ENCODE data around the gene FGG. TPM values are rescaled to one million over a fixed set of nuclear protein-coding genes. Genes with fewer than 3 reads are reported as not detected.

Gene FGG
- total RNA-seq, 1 experiment from 2014 or later = not detected

- Histone ChIP-seq H3K9me3 (ENCODE audit: low read length) (no peaks in the 10 kb centered on the region), H4K20me1 (ENCODE audit: insufficient read depth, low read depth, low read length) (no peaks in the 10 kb centered on the region), H3K4me3 (ENCODE audit: low read length) (no peak within 1 kb of the TSS), H2AFZ (ENCODE audit: low read length) (no peak within 1 kb of the TSS), H3K9me2 (replicated peaks; ENCODE audit: insufficient read depth, low read length) (no peaks in the 10 kb centered on the region), H3K4me1 (ENCODE audit: low read length) (no peaks in the 10 kb centered on the region), H3K36me3 (ENCODE audit: insufficient read depth, low read length) (no peaks in the 10 kb centered on the region), H3K4me2 (ENCODE audit: low read depth, low read length, poor library complexity, severe bottlenecking) (no peak within 1 kb of the TSS), H3K9ac (ENCODE audit: low read length) (no peak within 1 kb of the TSS), H3K79me2 (ENCODE audit: low read length) (no peaks in the 10 kb centered on the region), H3K27ac (ENCODE audit: low read length) (no peak within 1 kb of the TSS), H3K27me3 (ENCODE audit: low read length) (no peaks in the 10 kb centered on the region)
- DNase-seq = no peak
These were observed 49.7 kb downstream of the FGG start, which contains the start of gene FGB for GRCh38 chr4:154562697-154563254. Gene FGB, plus strand, starts transcription at chr4:154563011. Its CDS starts 8 bp downstream, at chr4:154563019.

GRCh38 chr4:154560824-154561231, 51.6 kb downstream of the FGG start:
- H3K79me2 ChIP-seq (ENCODE audit: low read length) = no peaks in the 10 kb centered on the region
- H3K27ac ChIP-seq (ENCODE audit: low read length) = no peak overlapping the region
- H3K36me3 ChIP-seq (ENCODE audit: insufficient read depth, low read length) = no peaks in the 10 kb centered on the region
- no peaks in the 10 kb centered on the region for H3K4me1 ChIP-seq (ENCODE audit: low read length)
- no peak overlapping the region for H3K9ac ChIP-seq (ENCODE audit: low read length)
- H2AFZ ChIP-seq (ENCODE audit: low read length) = no peak overlapping the region
- no peak for DNase-seq
- no peaks in the 10 kb centered on the region for H3K9me2 ChIP-seq (replicated peaks; ENCODE audit: insufficient read depth, low read length)
- H3K4me3 ChIP-seq (ENCODE audit: low read length) = no peak overlapping the region
- H4K20me1 ChIP-seq (ENCODE audit: insufficient read depth, low read depth, low read length) = no peaks in the 10 kb centered on the region
- H3K4me2 ChIP-seq (ENCODE audit: low read depth, low read length, poor library complexity, severe bottlenecking) = no peak overlapping the region
- H3K27me3 ChIP-seq (ENCODE audit: low read length) = no peaks in the 10 kb centered on the region
- H3K9me3 ChIP-seq (ENCODE audit: low read length) = no peaks in the 10 kb centered on the region

DNA sequence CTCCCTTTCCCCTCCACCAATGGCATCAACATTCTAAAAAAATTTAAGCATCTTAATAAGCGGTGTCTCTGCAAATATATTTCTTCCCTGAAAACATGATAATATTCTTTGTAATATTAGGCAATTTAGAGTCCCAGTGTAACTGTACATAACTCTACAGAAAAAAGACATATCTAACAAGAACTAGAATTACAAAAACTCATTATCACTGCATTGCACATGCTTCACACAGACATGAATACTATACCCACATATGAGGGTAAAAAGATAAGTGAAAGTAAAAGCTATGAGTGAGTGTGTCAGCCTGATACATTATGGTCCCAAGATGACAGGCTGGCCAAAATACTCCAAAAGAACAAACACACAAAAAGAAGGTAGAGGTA, 52.0 kb downstream of the FGG start:
- no peak overlapping the region for H3K4me3 ChIP-seq (ENCODE audit: low read length)
- H3K36me3 ChIP-seq (ENCODE audit: insufficient read depth, low read length) = no peaks in the 10 kb centered on the region
- no peak overlapping the region for H3K9ac ChIP-seq (ENCODE audit: low read length)
- H3K9me2 ChIP-seq (replicated peaks; ENCODE audit: insufficient read depth, low read length) = no peaks in the 10 kb centered on the region
- no peaks in the 10 kb centered on the region for H3K79me2 ChIP-seq (ENCODE audit: low read length)
- no peak overlapping the region for H2AFZ ChIP-seq (ENCODE audit: low read length)
- H3K27me3 ChIP-seq (ENCODE audit: low read length) = no peaks in the 10 kb centered on the region
- no peak overlapping the region for H3K4me2 ChIP-seq (ENCODE audit: low read depth, low read length, poor library complexity, severe bottlenecking)
- H3K27ac ChIP-seq (ENCODE audit: low read length) = no peak overlapping the region
- H3K4me1 ChIP-seq (ENCODE audit: low read length) = no peaks in the 10 kb centered on the region
- H3K9me3 ChIP-seq (ENCODE audit: low read length) = no peaks in the 10 kb centered on the region
- H4K20me1 ChIP-seq (ENCODE audit: insufficient read depth, low read depth, low read length) = no peaks in the 10 kb centered on the region
- no peak for DNase-seq

- H4K20me1 ChIP-seq (ENCODE audit: insufficient read depth, low read depth, low read length) = no peaks in the 10 kb centered on the region
- peak; percentile 83 for DNase-seq
These were observed 52.7 kb downstream of the FGG start for GRCh38 chr4:154559494-154560418.

GRCh38 chr4:154559141-154559493, 53.3 kb downstream of the FGG start:
- Histone ChIP-seq H2AFZ (ENCODE audit: low read length) (no peak overlapping the region), H3K27ac (ENCODE audit: low read length) (no peak overlapping the region), H3K27me3 (ENCODE audit: low read length) (no peaks in the 10 kb centered on the region), H3K4me3 (ENCODE audit: low read length) (no peak overlapping the region), H3K9me3 (ENCODE audit: low read length) (no peaks in the 10 kb centered on the region), H3K36me3 (ENCODE audit: insufficient read depth, low read length) (no peaks in the 10 kb centered on the region), H3K4me2 (ENCODE audit: low read depth, low read length, poor library complexity, severe bottlenecking) (no peak overlapping the region), H3K9me2 (replicated peaks; ENCODE audit: insufficient read depth, low read length) (no peaks in the 10 kb centered on the region), H3K4me1 (ENCODE audit: low read length) (no peaks in the 10 kb centered on the region), H4K20me1 (ENCODE audit: insufficient read depth, low read depth, low read length) (no peaks in the 10 kb centered on the region), H3K79me2 (ENCODE audit: low read length) (no peaks in the 10 kb centered on the region), H3K9ac (ENCODE audit: low read length) (no peak overlapping the region)
- no peak for DNase-seq

More at GRCh38 chr4:154559494-154560418, 52.7 kb downstream of the FGG start:
- Histone ChIP-seq H3K27me3 (ENCODE audit: low read length) (no peaks in the 10 kb centered on the region), H3K9me3 (ENCODE audit: low read length) (no peaks in the 10 kb centered on the region), H3K9ac (ENCODE audit: low read length) (no peak overlapping the region), H2AFZ (ENCODE audit: low read length) (no peak overlapping the region), H3K79me2 (ENCODE audit: low read length) (no peaks in the 10 kb centered on the region), H3K4me2 (ENCODE audit: low read depth, low read length, poor library complexity, severe bottlenecking) (no peak overlapping the region), H3K4me3 (ENCODE audit: low read length) (no peak overlapping the region), H3K4me1 (ENCODE audit: low read length) (no peaks in the 10 kb centered on the region), H3K9me2 (replicated peaks; ENCODE audit: insufficient read depth, low read length) (no peaks in the 10 kb centered on the region), H3K27ac (ENCODE audit: low read length) (no peak overlapping the region), H3K36me3 (ENCODE audit: insufficient read depth, low read length) (no peaks in the 10 kb centered on the region)

Other genes with a start within 250 kb of the FGG start
- gene DCHS2, start 120.9 kb downstream of the FGG start, total RNA-seq (2014; rRNA removed; shearing (Covaris generic); ENCODE audit: low replicate concordance) = 0.04 TPM in 1 of 2 replicates, not detected in the other
- gene PLRG1, start 62.3 kb downstream of the FGG start, total RNA-seq (2014; rRNA removed; shearing (Covaris generic); ENCODE audit: low replicate concordance) = 57.9 and 112 TPM in 2 replicates
- not detected in 2 replicates for gene FGB, start 49.6 kb downstream of the FGG start, total RNA-seq (2014; rRNA removed; shearing (Covaris generic); ENCODE audit: low replicate concordance)
- gene FGA, start 21.9 kb downstream of the FGG start, total RNA-seq (2014; rRNA removed; shearing (Covaris generic); ENCODE audit: low replicate concordance) = not detected in 2 replicates
- not detected in 2 replicates for gene LRAT, start 131.3 kb upstream of the FGG start, total RNA-seq (2014; rRNA removed; shearing (Covaris generic); ENCODE audit: low replicate concordance)
- not detected in 2 replicates for gene RBM46, start 168.6 kb upstream of the FGG start, total RNA-seq (2014; rRNA removed; shearing (Covaris generic); ENCODE audit: low replicate concordance)